ENCODE measurements around the gene SSTR3. TPM values are rescaled to one million over a fixed set of nuclear protein-coding genes. Genes with fewer than 3 reads are reported as not detected.
"Not testable (repeated sequence)": the region's sequence is repeated elsewhere in the genome, so short reads cannot be mapped to it uniquely, and the experiment has no call there.

The SSTR3 gene
- total RNA-seq, 1 donor from 2014 or later: not detected

DNA sequence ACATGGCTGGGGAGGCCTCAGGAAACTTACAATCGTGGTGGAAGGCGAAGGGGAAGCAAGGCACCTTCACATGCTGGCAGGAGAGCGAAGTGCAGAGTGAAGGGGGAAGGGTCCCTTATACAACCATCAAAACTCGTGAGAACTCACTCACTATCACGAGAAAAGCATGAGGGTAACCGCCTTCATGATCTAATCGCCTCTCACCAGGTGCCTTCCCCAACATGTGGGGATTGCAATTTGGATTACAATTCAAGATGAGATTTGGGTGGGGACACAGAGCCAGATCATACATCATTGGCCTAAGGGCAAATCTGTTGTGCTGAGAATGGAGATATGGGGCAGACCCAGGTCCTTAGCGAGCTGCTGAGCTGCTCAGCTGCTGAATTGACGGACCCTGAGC lies 37.3 kb downstream of the SSTR3 start:
- DNase-seq (ENCODE audit: low spot score): peak; percentile 9
- intact Hi-C loops (cut with DNase I): no loop called here

- peak; percentile 63 for DNase-seq (ENCODE audit: low spot score)
- intact Hi-C loops (cut with DNase I): no loop called here
These were observed 38.6 kb downstream of the SSTR3 start for GRCh38 chr22:37173709-37174108.

GRCh38 chr22:37172266-37173245 lies 39.7 kb downstream of the SSTR3 start:
- intact Hi-C loops (cut with DNase I): no loop called here
- DNase-seq (ENCODE audit: low spot score): peak; percentile 51

- DNase-seq (ENCODE audit: low spot score): peak; percentile 10
- intact Hi-C loops (cut with DNase I): no loop called here
These were observed 40.6 kb downstream of the SSTR3 start for GRCh38 chr22:37171662-37172061.

GRCh38 chr22:37170689-37171405 lies 41.4 kb downstream of the SSTR3 start:
- DNase-seq (ENCODE audit: low spot score): peak; percentile 71
- intact Hi-C loops (cut with DNase I): not testable (repeated sequence)

- intact Hi-C loops (cut with DNase I): loop anchor here (5.0 to 10.0 kb wide), 2 partner anchors 93 to 395 kb away; partner anchors contain the start of gene IFT27
- DNase-seq (ENCODE audit: low spot score): peak; percentile 60
These were observed 42.2 kb downstream of the SSTR3 start for GRCh38 chr22:37169947-37170688.

- intact Hi-C loops (cut with DNase I): loop anchor here (5.0 to 10.0 kb wide), 2 partner anchors 92 to 395 kb away; partner anchors contain the start of gene IFT27
- peak; percentile 41 for DNase-seq (ENCODE audit: low spot score)
These were observed 42.9 kb downstream of the SSTR3 start for GRCh38 chr22:37169406-37169805.

DNA sequence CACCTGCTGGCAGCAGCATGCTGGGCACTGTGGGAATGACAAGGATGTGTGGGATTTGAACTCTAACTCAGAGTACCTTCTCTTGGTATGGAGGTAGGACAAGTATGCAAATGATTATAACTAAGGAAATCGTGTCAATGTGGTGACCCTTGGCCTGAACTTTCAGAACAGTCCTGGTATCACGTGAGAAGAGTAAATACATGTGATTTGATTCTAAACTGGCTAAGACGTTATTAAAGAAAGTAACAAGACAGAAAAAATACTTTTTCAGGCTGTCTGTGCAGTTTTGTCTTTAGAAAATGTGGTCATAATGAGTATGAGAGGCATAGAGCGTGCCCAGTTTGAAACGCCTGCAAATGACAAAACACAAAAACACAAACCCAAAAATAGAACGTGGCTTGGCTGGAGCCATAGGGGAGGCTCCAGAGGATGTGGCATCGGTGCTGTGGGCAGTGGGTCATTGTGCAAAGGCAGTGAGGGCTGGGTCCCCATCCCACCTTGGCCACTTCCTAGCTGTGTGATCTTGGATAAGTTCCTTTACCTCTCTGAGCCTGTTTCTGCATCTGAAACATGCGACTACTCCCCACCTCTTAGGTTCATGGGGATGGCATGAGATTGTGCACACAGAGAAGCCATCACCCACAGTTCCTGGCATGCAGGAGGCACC lies 44.2 kb downstream of the SSTR3 start:
- peak; percentile 44 for DNase-seq (ENCODE audit: low spot score)
- intact Hi-C loops (cut with DNase I): loop anchor here (2.0 to 10.0 kb wide), 3 partner anchors 91 to 393 kb away; partner anchors contain the start of gene IFT27

- DNase-seq (ENCODE audit: low spot score): peak; percentile 57
- intact Hi-C loops (cut with DNase I): loop anchor here (2.0 to 10.0 kb wide), 3 partner anchors 90 to 393 kb away; partner anchors contain the start of gene IFT27
These were observed 44.9 kb downstream of the SSTR3 start for GRCh38 chr22:37167176-37167980.

- DNase-seq (ENCODE audit: low spot score): peak; percentile 93
- intact Hi-C loops (cut with DNase I): loop anchor here (1.0 to 10.0 kb wide), 4 partner anchors 33 to 392 kb away; partner anchors contain the start of gene IFT27
These were observed 45.6 kb downstream of the SSTR3 start for GRCh38 chr22:37166675-37167066.

DNA sequence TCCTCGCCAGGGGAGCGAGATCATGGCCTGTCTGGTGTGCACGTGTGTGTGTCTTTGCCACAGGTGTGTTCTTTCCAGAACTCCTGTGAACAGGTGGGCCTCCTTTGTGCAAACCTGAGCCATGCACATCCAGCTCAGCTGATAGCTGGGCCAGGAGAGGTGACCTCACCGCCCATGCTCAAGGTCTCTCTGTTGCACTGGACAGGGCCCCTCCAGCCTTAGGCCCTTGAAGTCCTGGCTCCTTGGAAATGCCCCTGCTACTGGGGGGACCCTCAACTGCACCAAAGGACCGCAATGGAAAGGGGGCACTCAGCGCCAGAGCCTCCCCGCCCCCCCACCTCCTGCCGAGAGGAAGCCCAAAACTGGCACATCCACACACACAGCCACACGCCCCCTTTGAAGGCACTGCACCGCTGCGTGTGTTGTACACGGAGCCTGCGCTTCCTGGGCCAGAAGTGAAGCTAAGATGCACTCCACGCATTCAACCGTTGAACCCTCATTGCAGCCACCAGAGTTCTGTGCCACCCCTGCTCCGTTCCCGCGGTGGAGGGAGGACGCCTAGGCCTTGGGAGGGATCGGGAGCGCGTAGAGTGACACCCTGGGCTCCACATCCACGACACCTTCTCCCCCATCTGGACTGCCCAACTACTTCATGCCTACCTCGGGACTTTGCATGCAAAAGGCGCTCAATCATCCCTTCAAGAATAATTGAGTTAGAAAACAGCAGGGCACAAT lies 46.2 kb downstream of the SSTR3 start:
- DNase-seq (ENCODE audit: low spot score): no peak

DNA sequence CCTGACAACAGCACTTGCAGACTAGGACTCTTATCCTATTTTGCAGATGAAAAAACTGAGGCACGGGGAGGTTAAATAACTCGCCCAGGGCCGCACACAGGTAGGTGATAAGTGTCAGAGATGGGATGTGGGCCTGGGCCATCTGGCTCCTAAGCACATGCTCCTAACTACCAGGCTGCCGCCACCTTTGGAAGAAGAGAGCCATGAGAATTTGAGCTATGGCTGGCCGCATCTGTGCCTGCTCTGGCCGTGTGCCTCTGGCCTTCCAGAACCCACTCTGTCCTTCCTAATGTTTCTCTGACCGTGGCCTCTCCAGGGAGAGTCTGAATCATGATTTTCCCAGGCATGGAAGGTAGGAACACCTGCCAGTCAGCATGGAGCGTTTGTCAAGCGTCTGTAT lies 47.2 kb downstream of the SSTR3 start:
- DNase-seq (ENCODE audit: low spot score): no peak
- intact Hi-C loops (cut with DNase I): loop anchor here (5.0 to 10.0 kb wide), 2 partner anchors 88 to 390 kb away; partner anchors contain the start of gene IFT27

More for the DNA sequence above, 46.2 kb downstream of the SSTR3 start:
- intact Hi-C loops (cut with DNase I): loop anchor here (1.0 to 10.0 kb wide), 4 partner anchors 33 to 391 kb away; partner anchors contain the start of gene IFT27

DNA sequence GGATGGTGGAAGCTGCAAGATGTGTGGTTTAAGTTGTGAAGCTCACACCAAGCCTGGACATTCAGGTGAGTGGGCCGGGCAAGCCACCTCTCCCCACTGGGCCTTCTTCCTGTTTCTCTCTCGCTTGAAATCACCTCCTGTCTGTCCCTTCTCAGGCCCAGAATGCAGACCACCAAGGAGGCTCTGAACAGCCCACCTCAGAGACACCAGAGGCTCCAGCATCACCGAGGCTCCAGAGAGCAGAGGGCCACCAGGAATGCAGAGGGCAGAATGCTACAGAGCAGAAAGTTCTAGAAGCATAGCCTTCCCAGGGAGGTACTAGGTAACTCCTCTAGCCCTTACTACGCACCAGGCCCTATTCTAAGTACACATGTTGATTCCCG lies 47.8 kb downstream of the SSTR3 start:
- no peak for DNase-seq (ENCODE audit: low spot score)
- intact Hi-C loops (cut with DNase I): loop anchor here (10.0 kb wide), 1 partner anchor 390 kb away; the partner anchor contains the start of gene IFT27

- DNase-seq (ENCODE audit: low spot score): no peak
These were observed 48.4 kb downstream of the SSTR3 start for GRCh38 chr22:37163575-37164504.

GRCh38 chr22:37163096-37163489 lies 49.2 kb downstream of the SSTR3 start:
- no peak for DNase-seq (ENCODE audit: low spot score)
- intact Hi-C loops (cut with DNase I): loop anchor here (10.0 kb wide), 1 partner anchor 388 kb away; the partner anchor contains the start of gene IFT27

More at GRCh38 chr22:37163575-37164504, 48.4 kb downstream of the SSTR3 start:
- intact Hi-C loops (cut with DNase I): loop anchor here (10.0 kb wide), 1 partner anchor 389 kb away; the partner anchor contains the start of gene IFT27

Data from cardiac septum (tissue), 1 donor.